Effector memory CD4-positive, alpha-beta T cell (primary cell): ENCODE results near the gene OGDH.

Experiments used
- DNase-seq, 3 donors: peaks; one replicate each; pipeline ENCODE4 v3.0.0-alpha.2; 2020
- H3K27ac ChIP-seq: 2 replicates; pipeline ENCODE4 v1.7.0; 2013; ENCODE audit warnings: mild to moderate bottlenecking, low read length, moderate library complexity; ENCODE audit not compliant: insufficient read depth, poor library complexity, severe bottlenecking
- H3K27me3 ChIP-seq: replicated peaks from 2 replicates; pipeline ENCODE4 v1.7.0; 2013; ENCODE audit warnings: mild to moderate bottlenecking, low read length; ENCODE audit not compliant: insufficient read depth, control insufficient read depth, poor library complexity, severe bottlenecking
- H3K36me3 ChIP-seq: 2 replicates; pipeline ENCODE4 v1.7.0; 2013; ENCODE audit warnings: mild to moderate bottlenecking, low read length, moderate library complexity; ENCODE audit not compliant: control insufficient read depth, insufficient read depth
- H3K4me1 ChIP-seq: 2 replicates; pipeline ENCODE4 v1.7.0; 2013; ENCODE audit warnings: low read length, mild to moderate bottlenecking; ENCODE audit not compliant: control insufficient read depth, insufficient read depth, poor library complexity, severe bottlenecking
- H3K4me3 ChIP-seq: 2 replicates; pipeline ENCODE4 v1.7.0; 2013; ENCODE audit warnings: low read length, low read depth, mild to moderate bottlenecking; ENCODE audit not compliant: insufficient read depth, poor library complexity, severe bottlenecking
- H3K9me3 ChIP-seq: 2 replicates; pipeline ENCODE4 v1.7.0; 2013; ENCODE audit warnings: mild to moderate bottlenecking, low read length, moderate library complexity; ENCODE audit not compliant: control insufficient read depth

The OGDH gene

GRCh38 chr7:44599222-44599621 lies 7.2 kb upstream of the OGDH start:
- no peaks in the 10 kb centered on the region for H3K4me1 ChIP-seq
- H3K4me3 ChIP-seq = no peak overlapping the region
- H3K36me3 ChIP-seq = no peaks in the 10 kb centered on the region
- no peak for DNase-seq
- H3K9me3 ChIP-seq = no peaks in the 10 kb centered on the region
- no peak overlapping the region for H3K27ac ChIP-seq
- no peaks in the 10 kb centered on the region for H3K27me3 ChIP-seq

DNA sequence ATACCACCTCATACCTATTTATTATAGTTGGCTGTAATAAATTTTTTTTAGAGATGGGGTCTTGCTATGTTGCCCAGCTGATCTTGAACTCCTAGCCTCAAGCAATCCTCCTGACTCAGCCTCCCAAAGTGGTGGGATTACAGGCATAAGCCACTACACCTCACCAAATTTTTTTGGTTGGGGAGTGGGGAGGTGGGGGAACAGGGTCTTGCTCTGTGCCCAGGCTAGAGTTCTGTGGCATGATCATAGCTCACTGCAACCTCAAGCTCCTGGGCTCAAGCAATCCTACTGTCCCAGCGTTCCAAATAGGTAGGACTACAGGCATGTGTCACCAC lies 3.9 kb upstream of the OGDH start:
- Histone ChIP-seq H3K4me1 (peaks cover 9% of the 10 kb centered on the region), H3K27ac (no peak overlapping the region), H3K36me3 (no peaks in the 10 kb centered on the region), H3K9me3 (no peaks in the 10 kb centered on the region), H3K27me3 (no peaks in the 10 kb centered on the region), H3K4me3 (no peak overlapping the region)
- DNase-seq = no peak

- Histone ChIP-seq H3K36me3 (no peaks in the 10 kb centered on the region), H3K27me3 (no peaks in the 10 kb centered on the region), H3K9me3 (no peaks in the 10 kb centered on the region), H3K4me1 (peaks cover 12% of the 10 kb centered on the region), H3K4me3 (no peak overlapping the region), H3K27ac (no peak overlapping the region)
- no peak for DNase-seq
These were observed 3.2 kb upstream of the OGDH start for GRCh38 chr7:44603193-44603592.

DNA sequence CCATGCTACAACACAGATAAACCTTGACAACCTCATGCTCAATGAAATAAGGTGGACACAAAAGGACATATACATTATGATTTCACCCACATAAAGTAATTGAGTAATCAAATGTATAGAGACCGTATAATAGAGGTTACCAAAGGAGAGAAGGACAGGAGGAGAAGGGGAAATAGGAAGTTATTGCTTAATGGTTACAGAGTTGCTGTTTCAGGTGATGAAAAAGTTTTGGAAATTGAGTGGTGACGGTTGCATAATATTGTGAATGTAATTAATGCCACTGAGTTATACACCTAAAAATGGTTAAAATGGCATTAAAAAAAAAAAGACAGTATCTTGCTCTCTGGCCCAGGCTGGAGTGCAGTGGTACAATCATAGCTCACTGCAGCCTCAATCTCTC lies 1.5 kb upstream of the OGDH start:
- H3K4me3 ChIP-seq = no peak overlapping the region
- DNase-seq = no peak
- no peaks in the 10 kb centered on the region for H3K36me3 ChIP-seq
- H3K9me3 ChIP-seq = no peaks in the 10 kb centered on the region
- no peaks in the 10 kb centered on the region for H3K27me3 ChIP-seq
- peaks cover 18% of the 10 kb centered on the region for H3K4me1 ChIP-seq
- H3K27ac ChIP-seq = no peak overlapping the region

- H3K4me3 ChIP-seq = peak overlapping the region; percentile 56
- peaks cover 18% of the 10 kb centered on the region for H3K4me1 ChIP-seq
- H3K27me3 ChIP-seq = no peaks in the 10 kb centered on the region
- DNase-seq = no peak
- H3K36me3 ChIP-seq = no peaks in the 10 kb centered on the region
- no peaks in the 10 kb centered on the region for H3K9me3 ChIP-seq
- peak overlapping the region; percentile 95 for H3K27ac ChIP-seq
These were observed 978 bp downstream of the OGDH start for GRCh38 chr7:44607141-44608068.

GRCh38 chr7:44608916-44609648 lies 2.7 kb downstream of the OGDH start:
- no peaks in the 10 kb centered on the region for H3K9me3 ChIP-seq
- no peaks in the 10 kb centered on the region for H3K27me3 ChIP-seq
- peak in 2 of 3 donors; percentile 39 to 45 for DNase-seq
- peaks cover 20% of the 10 kb centered on the region for H3K4me1 ChIP-seq
- no peaks in the 10 kb centered on the region for H3K36me3 ChIP-seq
- H3K4me3 ChIP-seq = no peak overlapping the region
- H3K27ac ChIP-seq = peak overlapping the region; percentile 26

- Histone ChIP-seq H3K27me3 (no peaks in the 10 kb centered on the region), H3K9me3 (no peaks in the 10 kb centered on the region), H3K36me3 (no peaks in the 10 kb centered on the region), H3K27ac (peak overlapping the region; percentile 26), H3K4me1 (peaks cover 25% of the 10 kb centered on the region), H3K4me3 (no peak overlapping the region)
- DNase-seq = no peak
These were observed 3.4 kb downstream of the OGDH start for GRCh38 chr7:44609829-44610228.

GRCh38 chr7:44615149-44615611 lies 8.8 kb downstream of the OGDH start:
- H3K4me1 ChIP-seq = peaks cover 42% of the 10 kb centered on the region
- peaks cover 7% of the 10 kb centered on the region for H3K36me3 ChIP-seq
- peak overlapping the region; percentile 67 for H3K27ac ChIP-seq
- peak in 2 of 3 donors; percentile 23 to 42 for DNase-seq
- no peaks in the 10 kb centered on the region for H3K27me3 ChIP-seq
- H3K9me3 ChIP-seq = no peaks in the 10 kb centered on the region
- H3K4me3 ChIP-seq = no peak overlapping the region

GRCh38 chr7:44615793-44616192 lies 9.4 kb downstream of the OGDH start:
- peak overlapping the region; percentile 67 for H3K27ac ChIP-seq
- H3K9me3 ChIP-seq = no peaks in the 10 kb centered on the region
- peaks cover 7% of the 10 kb centered on the region for H3K36me3 ChIP-seq
- H3K4me1 ChIP-seq = peaks cover 42% of the 10 kb centered on the region
- DNase-seq = no peak
- no peak overlapping the region for H3K4me3 ChIP-seq
- no peaks in the 10 kb centered on the region for H3K27me3 ChIP-seq

DNA sequence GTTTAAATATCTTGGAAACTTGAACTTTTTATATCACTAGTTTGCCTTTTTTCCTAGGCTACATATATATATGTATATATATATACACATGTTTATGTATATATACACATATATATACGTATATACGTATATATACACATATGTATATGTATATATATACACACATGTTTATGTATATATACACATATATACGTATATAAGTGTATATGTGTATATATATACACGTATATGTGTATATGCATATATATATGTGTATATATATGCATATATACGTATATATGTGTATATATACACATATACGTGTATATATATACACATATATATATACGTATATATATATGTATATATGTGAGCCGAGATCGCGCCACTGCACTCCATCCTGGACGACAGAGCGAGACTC lies 10.1 kb downstream of the OGDH start:
- no peak for DNase-seq
- H3K4me3 ChIP-seq = no peak overlapping the region
- peaks cover 42% of the 10 kb centered on the region for H3K4me1 ChIP-seq
- H3K27ac ChIP-seq = no peak overlapping the region
- H3K9me3 ChIP-seq = no peaks in the 10 kb centered on the region
- H3K36me3 ChIP-seq = peaks cover 7% of the 10 kb centered on the region
- no peaks in the 10 kb centered on the region for H3K27me3 ChIP-seq
